Activated CD4-positive, alpha-beta T cell treated with anti-CD3 and anti-CD28 coated beads, Interleukin-2, amount 50 U/mL, for 48 hours (primary cell): ENCODE results near the gene SFXN5.
"Not testable (repeated sequence)": the region's sequence is repeated elsewhere in the genome, so short reads cannot be mapped to it uniquely, and the experiment has no call there.

ENCODE experiments used
- DNase-seq, 2 experiments: peaks; one replicate each; pipeline ENCODE4 v3.0.0-alpha.2; 2020

The SFXN5 gene, protein sequence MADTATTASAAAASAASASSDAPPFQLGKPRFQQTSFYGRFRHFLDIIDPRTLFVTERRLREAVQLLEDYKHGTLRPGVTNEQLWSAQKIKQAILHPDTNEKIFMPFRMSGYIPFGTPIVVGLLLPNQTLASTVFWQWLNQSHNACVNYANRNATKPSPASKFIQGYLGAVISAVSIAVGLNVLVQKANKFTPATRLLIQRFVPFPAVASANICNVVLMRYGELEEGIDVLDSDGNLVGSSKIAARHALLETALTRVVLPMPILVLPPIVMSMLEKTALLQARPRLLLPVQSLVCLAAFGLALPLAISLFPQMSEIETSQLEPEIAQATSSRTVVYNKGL

DNA sequence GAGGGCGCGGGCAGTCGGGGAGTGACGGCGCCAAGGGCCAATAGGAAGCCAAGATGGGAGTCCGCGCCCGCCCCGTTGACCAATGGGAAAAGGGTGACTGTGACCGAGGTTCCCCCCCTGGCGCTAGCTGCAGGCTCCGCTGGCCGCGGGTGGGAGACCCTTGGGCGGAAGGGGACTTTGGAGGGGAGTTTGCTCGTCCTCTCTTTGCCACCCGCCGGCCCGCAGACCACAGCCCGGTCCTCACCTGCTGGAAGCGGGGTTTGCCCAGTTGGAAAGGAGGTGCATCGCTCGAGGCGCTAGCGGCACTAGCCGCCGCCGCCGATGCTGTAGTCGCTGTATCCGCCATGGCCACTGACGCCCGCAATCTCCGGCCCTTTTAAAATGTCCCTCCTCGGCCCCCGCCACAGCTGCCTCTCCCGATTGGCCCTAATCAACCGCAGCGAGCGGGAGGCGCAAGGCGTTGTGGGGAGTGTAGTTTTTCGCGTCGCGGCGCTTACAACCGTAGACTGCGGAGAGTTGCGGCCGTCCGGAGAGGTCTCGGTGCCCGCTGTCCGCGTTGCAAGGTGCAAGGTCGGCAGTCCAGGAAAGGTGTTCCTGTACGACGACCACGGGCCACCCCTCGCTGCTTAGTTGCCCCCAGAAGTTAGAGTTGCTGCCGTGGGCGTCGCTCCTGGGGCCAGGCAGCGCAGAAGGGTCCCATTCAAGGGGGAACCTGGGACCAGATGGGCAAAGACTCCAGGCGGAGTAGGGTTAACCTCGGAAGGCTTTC, at the start of gene SFXN5:
TSS of gene SFXN5 (minus strand) at position 353 of the 769 bp plus-strand sequence. CDS start at position 346, 7 bp downstream.
- peak; percentile 98 for DNase-seq

- not testable (repeated sequence) for DNase-seq
Measured at GRCh38 chr2:73119611-73120239, 48.2 kb upstream of the SFXN5 start.

- no peak for DNase-seq
Measured at GRCh38 chr2:73117441-73117840, 45.9 kb upstream of the SFXN5 start.

DNA sequence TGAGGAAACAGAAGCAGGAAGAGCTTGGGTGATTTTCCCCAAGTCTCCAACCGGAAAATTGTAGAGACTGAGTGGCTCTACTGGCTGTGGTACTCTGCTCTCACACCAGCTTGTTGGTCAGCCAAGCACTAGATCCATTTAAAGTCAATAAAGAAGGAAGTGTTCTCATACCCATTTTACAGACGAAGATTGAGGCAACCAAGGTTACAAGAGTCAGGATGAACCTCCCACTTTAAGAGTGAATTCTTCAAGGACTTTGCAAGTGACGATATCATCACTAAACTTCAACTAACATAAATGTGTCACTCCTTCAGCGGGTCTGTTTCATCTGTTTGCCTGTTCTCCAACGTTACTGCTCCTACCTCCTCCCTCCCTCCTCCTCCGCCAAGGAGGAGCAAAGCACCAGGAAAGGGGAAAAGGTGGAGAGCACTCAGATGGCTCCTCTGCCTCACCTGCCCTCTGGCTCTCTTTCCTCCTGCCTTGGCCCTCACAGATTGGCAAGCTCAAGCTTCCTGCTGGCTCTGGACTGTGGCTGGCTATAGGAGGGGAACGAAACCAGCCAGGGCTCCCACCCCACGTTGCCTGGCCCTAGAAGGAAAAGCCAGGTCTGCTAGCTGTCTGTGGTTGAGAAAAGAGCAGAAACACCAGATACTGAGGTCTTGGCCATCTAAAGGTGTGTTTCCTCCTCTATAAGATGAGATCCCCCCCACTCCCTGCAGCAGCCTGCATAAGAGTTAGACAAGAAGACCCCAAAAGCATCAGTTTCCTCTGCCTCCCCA, 44.9 kb upstream of the SFXN5 start:
- DNase-seq, result no peak

GRCh38 chr2:73114273-73114867, 42.9 kb upstream of the SFXN5 start:
- no peak for DNase-seq

DNA sequence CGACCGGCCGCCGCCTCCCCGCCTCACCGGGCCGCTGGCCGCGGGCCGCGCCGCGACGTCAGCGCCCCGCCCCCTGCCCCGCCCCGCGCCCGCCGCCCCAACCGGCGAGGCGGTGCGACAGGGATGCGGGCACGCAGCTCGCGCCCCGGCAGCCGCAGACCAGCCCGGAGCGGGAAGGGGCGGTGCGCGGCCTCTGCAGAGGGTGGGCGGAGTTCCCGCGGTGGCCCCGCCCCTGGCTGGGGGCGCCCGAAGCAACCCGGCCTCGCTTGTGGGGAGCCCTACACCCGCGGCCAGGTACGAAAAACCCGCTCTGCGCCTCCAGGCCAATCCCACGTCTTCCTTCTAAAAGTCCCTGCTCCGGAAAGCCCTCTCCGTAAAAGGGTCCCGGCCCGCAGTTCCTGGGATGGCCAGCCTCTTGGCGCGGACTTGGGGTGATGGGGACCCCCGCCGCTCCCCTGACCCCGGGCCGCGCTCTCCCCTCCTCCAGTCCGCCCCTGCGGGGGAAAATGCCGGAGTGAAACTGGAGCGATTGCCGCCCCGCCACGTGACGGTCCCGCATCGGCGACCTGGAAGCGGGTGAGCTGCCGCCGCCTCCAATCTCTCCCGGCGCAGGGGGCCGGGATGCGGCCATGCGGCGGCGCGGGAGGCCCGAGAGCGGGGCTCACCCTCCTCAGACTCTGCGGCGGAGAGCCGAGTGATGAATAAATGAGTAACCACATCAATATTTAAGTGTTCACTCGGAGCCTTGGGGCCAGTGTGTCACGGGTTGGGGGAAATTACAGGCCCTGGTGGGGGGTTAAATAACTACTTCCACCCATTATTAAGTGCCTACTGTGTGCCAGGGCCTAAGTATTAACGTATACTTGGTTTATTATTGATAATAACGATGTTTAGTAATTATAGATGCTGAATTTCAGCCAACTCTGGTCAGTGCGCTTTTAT, 41.7 kb upstream of the SFXN5 start, which contains the start of gene RAB11FIP5:
TSS of gene RAB11FIP5 (minus strand) at position 36 of the 942 bp plus-strand sequence. CDS start 171 bp downstream, outside the sequence.
- peak; percentile 78 to 80 for DNase-seq

GRCh38 chr2:73112026-73112912, 40.8 kb upstream of the SFXN5 start:
- DNase-seq, result peak; percentile 20 to 23

GRCh38 chr2:73111073-73112025, 39.8 kb upstream of the SFXN5 start:
- peak; percentile 12 to 23 for DNase-seq

DNA sequence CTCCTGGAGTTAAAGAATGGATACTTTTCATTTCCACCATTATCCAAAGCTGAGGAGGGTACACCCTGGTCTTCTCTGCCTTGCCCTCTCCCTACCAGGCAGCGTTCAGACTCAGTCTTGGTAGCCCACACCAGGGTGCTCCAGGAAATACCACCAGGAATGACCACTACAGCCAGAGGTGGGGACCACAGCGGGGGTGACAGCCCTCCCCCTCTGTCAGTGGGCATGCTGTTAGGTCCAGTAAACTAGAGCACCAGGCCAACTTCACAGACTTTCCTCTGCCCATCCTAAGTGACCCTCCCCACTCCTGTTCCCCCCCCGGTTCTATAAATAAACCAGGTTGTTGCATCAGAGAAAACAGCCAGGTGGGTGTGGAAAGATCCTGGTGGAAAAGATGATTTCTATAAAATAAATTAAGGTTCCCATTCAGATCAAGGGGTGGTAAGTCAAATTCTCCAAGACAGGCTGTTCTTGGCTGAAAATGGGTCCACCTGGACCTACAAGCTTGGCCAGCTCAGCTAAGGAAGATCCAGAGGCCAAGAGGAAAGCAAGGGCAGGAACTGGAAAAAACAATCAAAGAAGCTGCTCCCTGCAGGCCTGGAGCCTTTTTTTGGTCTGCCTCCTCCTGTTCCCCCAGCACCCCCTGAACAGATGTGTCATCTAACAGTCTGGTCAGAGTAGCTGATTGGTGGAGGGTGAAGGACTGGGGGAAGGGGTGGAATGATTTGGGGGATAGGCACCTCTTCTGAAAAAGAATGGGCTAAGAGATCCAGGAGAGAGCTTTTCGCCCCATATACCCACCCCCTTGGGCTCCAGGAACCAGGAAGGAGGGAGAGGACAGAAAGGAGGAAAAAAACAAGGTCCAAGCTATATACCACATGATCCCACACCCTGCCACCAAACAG, 38.9 kb upstream of the SFXN5 start:
- DNase-seq, result no peak

DNA sequence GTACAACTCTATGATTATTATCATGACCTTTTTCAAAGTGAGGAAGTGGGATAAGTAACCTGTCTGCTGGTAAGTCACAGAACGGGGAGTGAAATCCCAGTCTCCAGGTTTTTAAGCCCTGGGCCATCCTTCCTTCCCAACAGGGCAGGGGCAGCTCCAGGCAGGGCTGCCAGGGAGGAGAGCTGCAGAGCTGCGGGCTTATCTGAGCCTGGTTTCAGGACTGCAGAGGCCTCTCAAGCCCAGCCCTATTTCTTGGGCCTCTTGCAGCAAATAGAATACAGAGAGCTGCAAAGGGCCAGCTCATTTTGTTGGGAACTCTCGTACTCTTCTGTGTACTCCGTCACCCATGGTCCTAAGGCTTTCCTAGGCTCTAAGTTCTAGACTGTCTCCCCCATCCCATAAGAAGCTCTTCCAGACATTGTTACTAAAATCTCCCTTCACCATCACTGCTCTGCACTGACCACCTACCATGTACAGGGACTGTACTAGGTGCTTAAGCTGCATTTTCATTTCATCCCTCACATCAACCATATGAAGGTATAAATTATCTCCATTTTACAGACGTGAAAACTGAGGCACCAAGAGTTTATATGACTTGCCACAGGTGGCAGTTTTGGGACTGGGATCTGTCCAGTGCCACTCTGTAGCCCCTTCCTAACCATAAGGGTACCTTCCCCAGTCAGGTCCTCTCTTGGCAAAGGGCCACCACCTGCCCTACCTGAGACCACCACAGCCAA, 38.1 kb upstream of the SFXN5 start:
- DNase-seq, result no peak

DNA sequence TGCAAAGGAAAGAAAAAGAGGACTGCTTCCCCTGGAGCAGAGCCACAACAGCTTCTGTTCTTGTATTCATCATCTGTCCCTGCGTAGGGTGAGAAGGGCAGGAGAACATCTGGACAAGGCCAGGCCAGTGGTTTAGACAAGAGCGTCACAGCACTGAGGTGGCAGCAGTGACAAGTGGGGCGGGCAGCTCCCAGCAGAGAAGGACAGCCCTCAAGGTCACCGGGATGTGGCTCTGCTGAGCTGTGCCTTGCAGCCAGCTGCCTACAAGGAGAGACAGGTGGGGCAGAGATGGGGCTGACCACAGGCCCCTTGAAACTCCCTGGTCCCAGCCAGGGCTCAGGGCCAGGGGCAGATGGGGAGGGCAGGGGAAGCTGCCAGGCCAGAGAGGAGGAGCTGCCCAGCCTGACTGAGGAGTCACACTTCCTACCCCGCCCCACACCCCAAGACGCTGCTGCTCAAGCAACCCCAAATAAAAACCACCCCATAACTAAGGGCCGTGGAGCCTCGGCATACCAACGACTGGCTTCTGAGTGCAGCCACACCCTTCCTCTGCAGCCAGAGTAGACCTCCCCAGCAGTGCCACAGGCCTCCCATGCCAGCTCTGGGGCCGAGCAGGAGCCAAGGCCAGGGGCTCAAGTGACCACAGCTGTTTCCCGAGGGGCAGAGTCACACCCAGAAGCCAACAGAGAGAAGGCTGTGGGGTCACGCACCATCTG, 35.9 kb upstream of the SFXN5 start:
- DNase-seq, result no peak

GRCh38 chr2:73106791-73107190, 35.3 kb upstream of the SFXN5 start:
- DNase-seq, result no peak

GRCh38 chr2:73105511-73105971, 34.0 kb upstream of the SFXN5 start:
- DNase-seq, result no peak

DNA sequence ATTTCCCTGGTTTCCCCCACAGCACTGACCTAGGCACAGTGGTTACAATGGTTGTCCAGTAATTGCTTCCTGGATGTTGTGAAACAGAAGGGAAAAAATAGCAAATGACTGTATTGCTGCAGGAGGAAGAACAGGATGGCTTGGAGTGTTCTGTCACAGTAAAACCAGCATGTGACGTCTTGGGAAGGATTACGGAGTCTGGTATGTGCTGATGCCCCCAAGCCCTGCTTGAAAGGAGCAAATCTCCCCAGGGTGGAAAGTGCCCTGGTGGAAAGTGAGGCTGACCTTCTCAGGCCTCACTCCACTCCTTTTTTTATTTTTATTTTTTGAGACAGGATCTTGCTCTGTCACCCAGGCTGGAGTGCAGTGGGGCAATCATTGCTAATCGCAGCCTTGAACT, 33.4 kb upstream of the SFXN5 start:
- no peak for DNase-seq

DNA sequence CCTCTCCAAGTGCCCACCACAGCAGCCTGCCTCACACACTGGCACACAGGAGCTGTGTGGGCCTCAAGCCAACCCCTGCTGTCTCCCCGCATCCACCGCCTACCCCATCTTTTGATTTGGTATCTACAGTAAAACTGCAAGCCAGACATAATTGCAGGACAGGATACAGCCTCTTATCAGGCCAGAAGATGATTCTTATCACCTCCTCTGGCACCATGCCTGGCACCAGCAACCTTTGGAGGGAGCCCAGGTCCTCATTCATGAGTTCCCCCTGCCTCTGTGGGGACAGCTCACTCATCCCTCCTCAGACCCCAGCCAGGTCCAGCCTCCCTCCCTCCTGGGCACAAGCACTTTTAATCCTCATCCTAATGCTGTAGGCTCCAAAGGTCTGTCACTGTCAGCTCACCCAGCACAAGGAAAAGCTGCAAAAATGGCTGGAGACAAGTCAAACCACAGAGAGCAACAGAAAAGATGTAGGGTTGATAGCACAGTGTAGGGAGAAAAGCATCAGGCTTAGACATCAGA, 31.6 kb upstream of the SFXN5 start:
- DNase-seq, result no peak
